Right atrium auricular region (tissue), 2 donors: ENCODE measurements around the gene ELMO2. TPM values are rescaled to one million over a fixed set of nuclear protein-coding genes. Genes with fewer than 3 reads are reported as not detected.

Experiments
- DNase-seq: peaks from one replicate; pipeline ENCODE4 v3.0.0-alpha.2; 2019; ENCODE audit warnings: low spot score
- H3K27ac ChIP-seq, 2 donors: fragments of 200-600 bp; sonication (generic); 1 replicate in 1 of 2; 2 replicates in 1 of 2; pipeline ENCODE4 v1.5.1; 2016 to 2019
- H3K27me3 ChIP-seq, 2 donors: fragments of 200-600 bp; sonication (generic); one replicate each; pipeline versions ENCODE4 v1.5.1 to v1.6.0; 2017 to 2019
- H3K36me3 ChIP-seq: fragments of 200-600 bp; sonication (generic); one replicate; pipeline ENCODE4 v1.5.1; 2016
- H3K4me1 ChIP-seq, 2 donors: fragments of 200-600 bp; sonication (generic); one replicate each; pipeline versions ENCODE4 v1.5.1 to v1.6.0; 2017 to 2019
- H3K4me3 ChIP-seq, 2 donors: fragments of 200-600 bp; sonication (generic); 1 replicate in 1 of 2; 2 replicates in 1 of 2; pipeline ENCODE4 v1.5.1; 2017 to 2019; ENCODE audit warnings: mild to moderate bottlenecking in 1 of 2, moderate library complexity in 1 of 2
- H3K9me3 ChIP-seq, 2 donors: fragments of 200-600 bp; sonication (generic); one replicate each; pipeline ENCODE4 v1.5.1; 2019
- CTCF ChIP-seq, 2 donors: fragments of 200-600 bp; sonication (generic); IDR thresholded peaks; one replicate each; pipeline ENCODE4 v1.5.1; 2019; ENCODE audit warnings: antibody characterized with exemption in 2 of 2
- total RNA-seq, 2 donors: library from RNA; depleted of rRNA; stranded (reverse); fragments of >200 nt; gene quantifications; one replicate each; pipeline ENCODE4 v1.1.0, GENCODE V29; 2016

Gene ELMO2
- total RNA-seq, 2 donors from 2014 or later = 29.4 to 32.7 TPM

GRCh38 chr20:46435146-46435545 lies 28.7 kb upstream of the ELMO2 start:
- H3K4me3 ChIP-seq = no peak overlapping the region
- H3K27ac ChIP-seq = no peak overlapping the region
- no peaks in the 10 kb centered on the region for H3K4me1 ChIP-seq
- no peaks in the 10 kb centered on the region for H3K9me3 ChIP-seq
- H3K36me3 ChIP-seq = no peaks in the 10 kb centered on the region
- no peak for TF ChIP-seq CTCF (IDR thresholded peaks at IDR 0.05)
- no peaks in the 10 kb centered on the region for H3K27me3 ChIP-seq
- no peak for DNase-seq

GRCh38 chr20:46434597-46434996 lies 28.2 kb upstream of the ELMO2 start:
- no peak for DNase-seq
- no peaks in the 10 kb centered on the region for H3K4me1 ChIP-seq
- no peak overlapping the region for H3K27ac ChIP-seq
- H3K36me3 ChIP-seq = no peaks in the 10 kb centered on the region
- H3K27me3 ChIP-seq = no peaks in the 10 kb centered on the region
- no peak for TF ChIP-seq CTCF (IDR thresholded peaks at IDR 0.05)
- no peaks in the 10 kb centered on the region for H3K9me3 ChIP-seq
- no peak overlapping the region for H3K4me3 ChIP-seq

- no peak for TF ChIP-seq CTCF (IDR thresholded peaks at IDR 0.05)
- Histone ChIP-seq H3K27ac (no peak overlapping the region), H3K9me3 (no peaks in the 10 kb centered on the region), H3K4me1 (no peaks in the 10 kb centered on the region), H3K36me3 (no peaks in the 10 kb centered on the region), H3K27me3 (no peaks in the 10 kb centered on the region), H3K4me3 (no peak overlapping the region)
- DNase-seq = no peak
These were observed 26.6 kb upstream of the ELMO2 start for GRCh38 chr20:46433051-46433450.

- no peak for TF ChIP-seq CTCF (IDR thresholded peaks at IDR 0.05)
- H3K4me3 ChIP-seq = no peak overlapping the region
- H3K27ac ChIP-seq = no peak overlapping the region
- no peaks in the 10 kb centered on the region for H3K9me3 ChIP-seq
- no peak for DNase-seq
- H3K4me1 ChIP-seq = no peaks in the 10 kb centered on the region
- no peaks in the 10 kb centered on the region for H3K36me3 ChIP-seq
- no peaks in the 10 kb centered on the region for H3K27me3 ChIP-seq
These were observed 24.7 kb upstream of the ELMO2 start for GRCh38 chr20:46430921-46431712.

GRCh38 chr20:46427384-46427783 lies 21.0 kb upstream of the ELMO2 start:
- DNase-seq = no peak
- H3K27ac ChIP-seq = no peak overlapping the region
- no peaks in the 10 kb centered on the region for H3K9me3 ChIP-seq
- TF ChIP-seq CTCF (IDR thresholded peaks at IDR 0.05) = no peak
- no peak overlapping the region for H3K4me3 ChIP-seq
- no peaks in the 10 kb centered on the region for H3K27me3 ChIP-seq
- H3K4me1 ChIP-seq = no peaks in the 10 kb centered on the region
- H3K36me3 ChIP-seq = no peaks in the 10 kb centered on the region
